ENCODE results near the gene ARFGEF3. TPM values are rescaled to one million over a fixed set of nuclear protein-coding genes. Genes with fewer than 3 reads are reported as not detected.

The ARFGEF3 gene
- total RNA-seq, 1 donor from 2014 or later: 2.0 TPM

- intact Hi-C loops (cut with micrococcal nuclease): no loop called here
- H3K9me3 ChIP-seq (replicated peaks): no peaks in the 10 kb centered on the region
- TF ChIP-seq CTCF (IDR thresholded peaks at IDR 0.05; ENCODE audit: borderline replicate concordance): no peak
- H3K4me3 ChIP-seq: no peak overlapping the region
- no peaks in the 10 kb centered on the region for H3K4me1 ChIP-seq
- no peaks in the 10 kb centered on the region for H3K27me3 ChIP-seq (ENCODE audit: low read depth)
- H3K36me3 ChIP-seq: no peaks in the 10 kb centered on the region
- H3K27ac ChIP-seq (replicated peaks): no peak overlapping the region
- no peak for DNase-seq
Measured at GRCh38 chr6:138226700-138227315, 65.1 kb downstream of the ARFGEF3 start.

GRCh38 chr6:138227316-138227781 lies 65.6 kb downstream of the ARFGEF3 start:
- no peak for TF ChIP-seq CTCF (IDR thresholded peaks at IDR 0.05; ENCODE audit: borderline replicate concordance)
- no peak overlapping the region for H3K4me3 ChIP-seq
- no peak overlapping the region for H3K27ac ChIP-seq (replicated peaks)
- H3K36me3 ChIP-seq: no peaks in the 10 kb centered on the region
- no peak for DNase-seq
- no peaks in the 10 kb centered on the region for H3K27me3 ChIP-seq (ENCODE audit: low read depth)
- H3K9me3 ChIP-seq (replicated peaks): no peaks in the 10 kb centered on the region
- H3K4me1 ChIP-seq: no peaks in the 10 kb centered on the region
- intact Hi-C loops (cut with micrococcal nuclease): no loop called here

GRCh38 chr6:138229072-138229471 lies 67.3 kb downstream of the ARFGEF3 start:
- no peak overlapping the region for H3K27ac ChIP-seq (replicated peaks)
- no peaks in the 10 kb centered on the region for H3K9me3 ChIP-seq (replicated peaks)
- DNase-seq: no peak
- no peak overlapping the region for H3K4me3 ChIP-seq
- H3K27me3 ChIP-seq (ENCODE audit: low read depth): no peaks in the 10 kb centered on the region
- intact Hi-C loops (cut with micrococcal nuclease): no loop called here
- no peak for TF ChIP-seq CTCF (IDR thresholded peaks at IDR 0.05; ENCODE audit: borderline replicate concordance)
- H3K36me3 ChIP-seq: no peaks in the 10 kb centered on the region
- H3K4me1 ChIP-seq: no peaks in the 10 kb centered on the region

- Histone ChIP-seq H3K27me3 (ENCODE audit: low read depth) (no peaks in the 10 kb centered on the region), H3K4me3 (no peak overlapping the region), H3K36me3 (no peaks in the 10 kb centered on the region), H3K4me1 (no peaks in the 10 kb centered on the region), H3K27ac (replicated peaks) (no peak overlapping the region), H3K9me3 (replicated peaks) (no peaks in the 10 kb centered on the region)
- intact Hi-C loops (cut with micrococcal nuclease): no loop called here
- DNase-seq: no peak
- no peak for TF ChIP-seq CTCF (IDR thresholded peaks at IDR 0.05; ENCODE audit: borderline replicate concordance)
Measured at GRCh38 chr6:138229663-138230179, 68.0 kb downstream of the ARFGEF3 start.

GRCh38 chr6:138230221-138230620 lies 68.5 kb downstream of the ARFGEF3 start:
- intact Hi-C loops (cut with micrococcal nuclease): no loop called here
- TF ChIP-seq CTCF (IDR thresholded peaks at IDR 0.05; ENCODE audit: borderline replicate concordance): no peak
- Histone ChIP-seq H3K4me3 (no peak overlapping the region), H3K4me1 (no peaks in the 10 kb centered on the region), H3K9me3 (replicated peaks) (no peaks in the 10 kb centered on the region), H3K36me3 (no peaks in the 10 kb centered on the region), H3K27ac (replicated peaks) (no peak overlapping the region), H3K27me3 (ENCODE audit: low read depth) (no peaks in the 10 kb centered on the region)
- DNase-seq: no peak

All from left ventricle myocardium inferior (tissue), 1 donor.